ENCODE data around the gene MYRIP.
"Not testable (repeated sequence)": the region's sequence is repeated elsewhere in the genome, so short reads cannot be mapped to it uniquely, and the experiment has no call there.

The MYRIP gene

DNA sequence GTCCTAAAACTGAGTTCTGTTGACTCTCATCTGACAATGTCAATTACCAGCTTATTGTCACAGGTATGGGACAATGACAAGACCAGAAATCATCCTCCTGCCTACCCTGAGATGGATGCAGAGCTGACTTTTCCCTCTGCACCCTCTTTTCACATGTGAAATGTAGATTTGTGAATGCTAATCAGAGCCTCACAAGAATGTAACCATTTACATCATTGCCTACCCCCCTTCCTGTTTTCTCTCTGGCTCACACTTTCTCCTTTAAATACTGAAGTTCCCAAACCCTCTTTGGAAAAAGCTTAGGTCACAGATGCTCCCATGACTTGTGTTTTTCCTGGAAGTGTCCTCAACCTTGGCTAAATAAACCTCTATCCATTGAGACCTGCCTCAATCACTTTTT, 228.2 kb downstream of the MYRIP start:
- DNase-seq (ENCODE audit: low spot score), result no peak

- DNase-seq (ENCODE audit: low spot score), result no peak
Observed at GRCh38 chr3:40042752-40043443, 233.5 kb downstream of the MYRIP start.

- DNase-seq (ENCODE audit: low spot score), result no peak
Observed at GRCh38 chr3:40043444-40043755, 234.0 kb downstream of the MYRIP start.

DNA sequence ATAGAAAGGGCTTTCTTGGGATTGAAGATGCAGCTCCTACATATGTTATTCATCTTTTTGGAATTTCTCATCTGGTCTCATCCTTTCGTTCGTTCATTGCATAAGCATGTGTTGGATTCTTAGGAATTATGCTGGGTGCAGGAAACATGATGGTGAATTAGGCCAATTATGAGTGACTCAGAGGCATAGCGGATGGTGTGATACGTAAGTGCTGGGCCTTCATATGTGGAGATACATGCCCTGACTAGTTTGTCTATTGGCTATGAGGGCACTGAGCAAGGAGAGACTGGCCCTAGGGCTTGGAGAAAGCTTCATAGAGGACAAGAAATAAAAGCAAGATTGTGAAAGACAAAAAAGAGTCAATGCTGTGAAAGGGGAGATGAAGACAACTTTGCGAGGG, 235.1 kb downstream of the MYRIP start:
- DNase-seq (ENCODE audit: low spot score), result no peak

GRCh38 chr3:40045051-40045450, 235.6 kb downstream of the MYRIP start:
- DNase-seq (ENCODE audit: low spot score), result no peak

GRCh38 chr3:40046149-40046548, 236.7 kb downstream of the MYRIP start:
- no peak for DNase-seq (ENCODE audit: low spot score)

- DNase-seq (ENCODE audit: low spot score), result no peak
Observed at GRCh38 chr3:40047406-40047805, 238.0 kb downstream of the MYRIP start.

DNA sequence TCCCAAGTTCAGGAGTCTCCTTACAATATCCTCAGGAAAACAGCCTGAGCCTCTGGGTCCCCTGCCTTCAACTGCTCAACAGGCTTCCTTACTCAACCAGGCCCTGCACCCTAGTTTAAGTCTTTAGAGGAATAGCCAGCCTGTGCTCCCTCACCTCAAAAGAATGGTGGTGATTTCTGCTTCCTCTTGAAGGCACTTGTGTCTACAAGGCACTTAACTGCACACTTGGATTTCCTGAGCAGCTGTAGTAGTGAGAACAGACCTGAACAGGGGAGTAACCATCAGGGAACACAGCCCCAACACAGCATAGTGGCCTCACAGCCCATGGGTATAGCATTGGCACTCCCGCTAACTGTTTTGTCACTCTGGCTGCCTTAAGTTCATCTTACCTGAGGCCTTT, 244.3 kb downstream of the MYRIP start:
- DNase-seq (ENCODE audit: low spot score), result no peak

GRCh38 chr3:40054568-40055222, 245.3 kb downstream of the MYRIP start:
- no peak for DNase-seq (ENCODE audit: low spot score)

- no peak for DNase-seq (ENCODE audit: low spot score)
Observed at GRCh38 chr3:40055361-40055760, 246.0 kb downstream of the MYRIP start.

GRCh38 chr3:40055956-40056355, 246.5 kb downstream of the MYRIP start:
- no peak for DNase-seq (ENCODE audit: low spot score)

GRCh38 chr3:40057077-40057476, 247.7 kb downstream of the MYRIP start:
- DNase-seq (ENCODE audit: low spot score), result no peak

DNA sequence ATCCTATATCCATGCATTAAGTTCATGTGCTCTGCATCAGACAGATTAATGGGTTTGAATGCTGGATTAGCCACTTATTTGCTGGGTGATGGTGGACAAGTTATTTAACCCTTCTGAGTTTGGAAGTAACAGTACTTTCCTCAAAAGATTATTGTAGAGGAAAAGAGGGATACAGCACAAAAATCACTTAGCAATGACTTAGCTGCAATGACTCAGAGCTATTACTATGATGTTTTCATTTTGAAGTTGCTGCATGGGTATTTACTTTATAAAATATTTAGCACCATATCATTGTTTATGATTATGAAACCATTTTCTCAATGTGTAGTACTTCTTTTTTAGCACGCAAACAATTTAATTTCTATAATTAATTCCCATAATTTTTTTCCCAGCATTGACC, 248.4 kb downstream of the MYRIP start:
- DNase-seq (ENCODE audit: low spot score), result no peak

DNA sequence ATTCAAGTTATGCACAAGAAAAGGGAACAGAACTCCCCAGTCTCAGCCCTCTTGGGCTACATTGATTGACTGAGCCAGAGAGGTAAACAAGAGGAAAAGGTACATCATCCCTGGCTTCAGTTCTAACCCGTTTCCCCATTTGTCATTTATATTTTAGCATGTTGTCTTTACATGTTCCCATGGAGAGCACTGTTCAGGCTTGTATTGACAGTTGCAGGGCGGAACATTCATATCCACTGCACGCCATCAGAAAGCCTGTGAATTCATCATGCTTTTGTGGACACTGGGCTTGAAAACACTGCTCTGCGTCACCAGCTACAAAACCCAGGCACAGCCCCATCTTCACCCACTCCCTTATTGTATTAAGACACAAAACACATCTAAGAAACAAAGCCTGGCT, 259.2 kb downstream of the MYRIP start:
- DNase-seq (ENCODE audit: low spot score), result no peak

DNA sequence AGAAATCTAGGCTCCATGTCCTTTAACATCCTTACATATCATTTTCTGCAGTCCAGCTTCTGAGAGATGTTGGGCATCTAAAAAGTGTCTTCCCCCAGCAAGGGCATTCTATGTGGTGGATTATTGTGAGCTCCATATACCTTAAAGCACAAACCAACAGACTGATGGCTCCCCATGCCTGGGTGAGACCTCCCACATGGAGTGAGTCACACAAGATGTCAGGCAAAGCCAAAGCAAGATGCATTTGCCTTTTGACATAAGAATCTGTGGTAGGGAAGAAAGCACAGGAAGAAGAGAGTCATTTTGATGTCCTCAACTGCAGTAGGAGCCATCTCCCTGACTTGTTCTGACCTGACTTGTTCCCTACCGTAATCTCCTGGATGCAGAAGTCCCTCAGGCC, 261.4 kb downstream of the MYRIP start:
- no peak for DNase-seq (ENCODE audit: low spot score)

GRCh38 chr3:40071683-40072238, 262.4 kb downstream of the MYRIP start:
- no peak for DNase-seq (ENCODE audit: low spot score)

DNA sequence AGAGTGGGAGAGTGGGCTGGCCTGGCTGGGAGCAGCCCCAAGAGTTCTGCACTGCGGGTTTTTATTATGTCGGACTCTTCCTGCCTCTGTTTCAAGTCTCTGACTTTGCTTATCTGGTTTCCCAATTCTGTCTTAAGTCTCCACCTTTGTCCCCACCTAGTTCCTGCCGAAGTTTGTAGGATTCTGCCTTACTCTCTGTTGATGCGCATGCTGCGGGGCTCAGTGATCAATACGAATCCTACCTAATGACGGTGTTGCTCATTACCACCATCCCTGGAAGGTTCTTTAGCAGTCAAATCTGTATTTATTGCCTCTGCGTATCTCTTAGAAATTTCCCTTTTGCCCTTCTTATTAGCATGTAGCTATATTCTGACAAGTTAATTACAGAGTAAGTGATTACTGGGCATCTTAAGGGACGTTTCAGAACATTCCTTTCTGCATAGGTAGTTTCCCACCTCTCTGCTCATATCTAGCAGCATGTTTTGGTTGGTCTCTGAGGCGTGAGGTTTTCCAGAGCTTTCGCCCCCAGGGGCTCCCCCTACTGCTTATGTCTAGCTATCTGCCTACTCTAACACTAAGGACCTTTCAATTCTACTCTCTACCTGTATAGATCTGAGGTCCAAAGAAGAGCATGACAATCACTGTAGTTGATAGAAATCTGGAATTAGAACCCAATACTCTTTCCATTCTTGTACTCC, 264.1 kb downstream of the MYRIP start:
- DNase-seq (ENCODE audit: low spot score), result no peak

DNA sequence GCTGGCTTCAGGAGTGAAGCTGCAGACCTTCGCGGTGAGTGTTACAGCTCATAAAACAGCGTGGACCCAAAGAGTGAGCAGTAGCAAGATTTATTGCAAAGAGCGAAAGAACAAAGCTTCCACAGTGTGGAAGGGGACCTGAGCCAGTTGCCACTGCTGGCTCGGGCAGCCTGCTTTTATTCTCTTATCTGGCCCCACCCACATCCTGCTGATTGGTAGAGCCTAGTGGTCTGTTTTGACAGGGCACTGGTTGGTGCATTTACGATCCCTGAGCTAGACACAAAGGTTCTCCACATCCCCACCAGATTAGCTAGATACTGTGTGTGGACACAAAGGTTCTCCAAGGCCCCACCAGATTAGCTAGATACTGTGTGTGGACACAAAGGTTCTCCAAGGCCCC, 267.7 kb downstream of the MYRIP start:
- DNase-seq (ENCODE audit: low spot score), result not testable (repeated sequence)

GRCh38 chr3:40077828-40078492, 268.6 kb downstream of the MYRIP start:
- not testable (repeated sequence) for DNase-seq (ENCODE audit: low spot score)

DNA sequence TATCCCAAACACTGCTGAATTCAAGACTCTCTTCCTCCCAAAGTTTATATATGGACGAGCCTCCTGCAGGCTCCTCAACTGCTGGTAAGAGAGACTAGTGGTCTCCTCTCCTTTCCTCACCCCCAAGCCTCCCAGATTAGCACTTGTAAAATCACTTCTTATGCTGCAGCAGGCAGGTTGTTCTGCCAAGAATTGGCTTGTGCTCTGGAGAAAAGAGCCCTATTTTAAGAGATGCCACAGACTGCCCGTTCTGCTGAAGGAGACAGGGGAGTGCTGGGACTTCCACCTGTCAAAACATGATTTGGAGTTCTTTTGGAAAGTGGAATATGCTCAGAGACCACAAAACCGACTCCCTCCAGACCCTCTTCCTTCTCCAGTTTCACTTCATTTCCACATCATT, 269.2 kb downstream of the MYRIP start:
- no peak for DNase-seq (ENCODE audit: low spot score)

DNA sequence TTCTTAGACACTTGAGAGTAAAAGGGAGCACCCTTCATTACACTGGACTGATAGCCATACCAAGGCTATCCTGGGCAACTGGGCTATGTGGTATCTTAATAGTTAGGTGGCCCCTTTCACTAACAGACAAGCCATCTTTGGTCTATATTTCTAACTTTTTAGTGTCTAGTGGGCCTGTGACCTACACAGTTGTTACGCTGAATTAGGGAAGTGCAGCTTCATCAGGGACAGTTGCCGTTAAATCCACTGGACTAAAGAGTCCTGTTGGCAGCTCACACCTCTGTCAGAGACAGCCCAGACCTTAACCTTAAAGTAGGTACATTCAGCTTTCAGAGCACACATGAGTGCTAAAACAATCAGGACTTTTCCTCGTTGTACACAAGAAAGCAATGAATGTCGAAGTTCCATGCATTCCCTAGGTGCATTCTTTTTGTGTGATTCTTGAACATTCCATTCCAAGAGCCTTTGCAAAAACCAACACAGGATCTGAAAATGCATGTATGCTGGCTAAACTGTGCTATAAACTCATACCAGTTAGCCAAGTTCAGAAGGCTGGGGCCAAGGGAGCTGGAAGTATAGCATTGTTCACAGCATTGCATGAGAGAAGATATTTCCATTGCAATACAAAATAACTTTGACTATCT, 269.9 kb downstream of the MYRIP start:
- DNase-seq (ENCODE audit: low spot score), result no peak

GRCh38 chr3:40079847-40080240, 270.4 kb downstream of the MYRIP start:
- DNase-seq (ENCODE audit: low spot score), result no peak
